Measurements from ENCODE around the gene INF2.

Gene INF2

DNA sequence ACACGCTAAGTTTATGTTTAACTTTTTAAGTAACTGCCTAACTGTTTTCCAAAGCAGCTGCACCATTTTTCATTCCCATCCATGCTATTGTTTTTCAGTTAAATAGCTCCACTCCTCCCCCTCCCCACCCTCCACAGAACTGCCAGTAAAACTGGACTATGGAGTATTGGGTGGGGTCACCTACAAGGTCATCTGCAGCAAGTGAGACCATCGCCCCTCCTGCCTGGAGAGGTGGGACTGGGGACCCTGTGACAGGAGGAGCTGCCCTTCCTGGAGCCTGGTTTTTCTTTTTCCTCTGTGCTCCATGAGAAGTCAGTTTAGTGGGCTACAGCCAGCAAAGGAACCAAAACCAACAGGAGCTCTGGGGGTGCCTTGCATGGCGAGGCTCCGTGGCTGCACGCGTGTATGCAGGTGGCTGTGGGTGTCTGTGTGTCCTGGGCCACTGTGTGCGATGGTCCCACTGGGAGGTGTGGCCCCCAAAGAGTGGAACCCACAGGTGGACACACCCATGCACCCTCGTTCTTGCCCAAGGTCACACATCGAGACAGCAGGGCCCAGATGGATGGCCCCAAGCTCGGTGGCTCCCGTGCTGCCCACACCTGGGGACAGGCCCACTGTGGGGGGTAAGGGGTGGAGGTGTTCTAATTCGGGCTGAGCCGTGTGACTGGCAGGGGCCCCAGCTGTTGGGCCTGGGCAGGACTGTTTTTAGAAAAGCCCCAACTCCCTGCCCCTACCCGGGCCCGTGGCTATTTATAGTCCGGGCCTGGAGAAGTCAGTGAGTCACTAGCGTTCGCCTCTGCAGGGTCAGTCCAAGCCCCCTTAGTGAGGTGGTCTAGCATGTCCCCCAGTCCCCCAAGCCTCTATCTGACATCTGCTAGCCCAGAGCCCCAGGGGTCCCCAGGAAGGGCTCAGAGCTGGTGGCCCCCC, 32.4 kb downstream of the INF2 start:
- no peak for DNase-seq (ENCODE audit: low spot score)

DNA sequence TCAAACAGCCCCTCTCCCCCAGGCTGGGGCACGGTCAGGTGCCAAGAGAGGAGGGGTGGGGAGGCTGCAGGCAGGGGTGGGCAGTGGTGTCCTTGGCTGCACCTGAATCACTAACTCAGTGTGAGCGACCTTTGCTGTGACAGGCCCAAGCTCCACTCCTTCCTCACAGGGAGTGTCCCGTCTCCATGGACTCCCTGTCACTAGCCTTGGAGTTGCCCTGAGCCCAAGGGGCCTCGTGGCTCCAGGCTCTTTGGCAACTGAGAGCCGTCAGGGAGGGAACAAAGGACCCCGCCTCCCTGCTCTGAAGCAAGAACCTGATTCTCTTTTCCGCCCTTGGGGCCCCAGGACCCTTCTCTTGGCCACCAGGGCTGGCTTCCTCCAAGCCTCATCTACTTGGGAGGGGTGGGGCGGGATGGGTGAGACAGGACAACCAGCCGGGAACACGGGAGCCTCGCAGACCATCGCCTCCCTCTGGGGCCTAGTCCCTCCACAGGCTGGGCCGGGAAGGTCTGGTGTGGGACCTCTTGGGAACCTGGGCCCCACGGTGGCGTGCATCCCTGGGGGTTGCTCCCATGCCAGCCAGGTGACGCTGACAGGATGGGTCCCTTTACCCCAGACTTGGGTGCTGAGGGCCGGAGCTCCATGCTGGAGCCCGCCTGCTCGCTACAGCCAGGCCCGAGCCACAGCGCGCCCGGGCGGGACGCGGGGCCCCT, 33.7 kb downstream of the INF2 start:
- no peak for DNase-seq (ENCODE audit: low spot score)

DNA sequence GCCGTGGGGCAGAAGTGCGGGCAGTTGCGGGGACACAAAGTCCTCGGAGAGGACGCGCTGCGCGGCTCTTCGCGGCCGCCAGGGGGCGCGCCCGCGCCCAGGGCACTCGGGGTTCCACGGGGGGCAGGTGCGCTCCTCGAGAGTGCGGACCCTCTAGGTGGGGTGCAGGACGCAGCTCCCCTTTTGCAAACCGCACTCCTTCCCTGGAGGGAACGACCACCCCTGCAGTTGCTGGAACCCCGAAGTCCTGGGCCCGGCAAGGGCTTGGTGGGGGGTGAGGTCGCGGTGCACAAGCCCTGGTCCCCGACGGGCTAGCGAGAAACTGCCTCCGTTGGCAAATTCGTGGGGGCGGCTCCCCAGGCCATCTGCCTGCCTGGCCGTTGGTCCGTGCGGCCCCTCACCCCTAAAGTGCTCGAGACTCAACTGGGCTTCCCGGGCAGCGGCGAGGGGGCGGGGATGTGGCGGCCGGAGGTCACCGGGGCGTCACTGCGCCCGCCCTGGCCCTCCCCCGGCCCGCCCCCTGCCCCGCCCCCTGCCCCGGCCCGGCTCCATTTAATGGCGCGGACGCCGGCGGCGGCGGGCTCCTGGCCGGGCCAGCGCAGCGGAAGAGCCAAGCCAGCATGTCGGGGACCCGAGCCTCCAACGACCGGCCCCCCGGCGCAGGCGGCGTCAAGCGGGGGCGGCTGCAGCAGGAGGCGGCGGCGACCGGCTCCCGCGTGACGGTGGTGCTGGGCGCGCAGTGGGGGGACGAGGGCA, 34.4 kb downstream of the INF2 start, which contains the start of gene ADSS1:
TSS of gene ADSS1 (plus strand) at position 579 of the 756 bp plus-strand sequence. CDS start at position 621, 42 bp downstream.
- peak; percentile 45 for DNase-seq (ENCODE audit: low spot score)

DNA sequence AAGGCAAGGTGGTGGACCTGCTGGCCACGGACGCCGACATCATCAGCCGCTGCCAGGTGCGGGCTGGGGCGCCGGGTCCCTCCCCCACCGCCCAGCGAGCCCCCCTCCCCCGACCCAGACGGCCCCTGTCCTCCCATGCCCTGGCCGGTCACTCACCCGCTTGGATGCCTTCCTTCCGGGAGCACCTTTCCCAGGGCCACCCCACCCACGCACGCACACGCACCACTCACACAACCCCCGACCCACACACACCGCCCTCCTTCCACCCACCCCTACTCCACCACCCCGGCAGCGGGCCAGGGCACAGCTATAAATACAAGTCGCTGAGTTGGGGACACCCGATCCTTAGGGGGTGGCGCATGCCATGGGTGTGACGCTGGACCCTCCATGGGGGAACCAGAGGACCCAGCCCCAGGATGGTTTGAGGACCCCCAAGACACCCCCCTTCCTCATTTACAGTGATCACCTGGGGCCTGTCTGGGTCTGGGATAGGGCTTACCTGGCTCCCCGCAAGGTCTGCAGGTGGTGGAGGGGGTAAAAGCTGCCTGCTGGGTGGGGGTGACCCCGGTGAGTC, 35.1 kb downstream of the INF2 start:
- peak; percentile 36 for DNase-seq (ENCODE audit: low spot score)

DNA sequence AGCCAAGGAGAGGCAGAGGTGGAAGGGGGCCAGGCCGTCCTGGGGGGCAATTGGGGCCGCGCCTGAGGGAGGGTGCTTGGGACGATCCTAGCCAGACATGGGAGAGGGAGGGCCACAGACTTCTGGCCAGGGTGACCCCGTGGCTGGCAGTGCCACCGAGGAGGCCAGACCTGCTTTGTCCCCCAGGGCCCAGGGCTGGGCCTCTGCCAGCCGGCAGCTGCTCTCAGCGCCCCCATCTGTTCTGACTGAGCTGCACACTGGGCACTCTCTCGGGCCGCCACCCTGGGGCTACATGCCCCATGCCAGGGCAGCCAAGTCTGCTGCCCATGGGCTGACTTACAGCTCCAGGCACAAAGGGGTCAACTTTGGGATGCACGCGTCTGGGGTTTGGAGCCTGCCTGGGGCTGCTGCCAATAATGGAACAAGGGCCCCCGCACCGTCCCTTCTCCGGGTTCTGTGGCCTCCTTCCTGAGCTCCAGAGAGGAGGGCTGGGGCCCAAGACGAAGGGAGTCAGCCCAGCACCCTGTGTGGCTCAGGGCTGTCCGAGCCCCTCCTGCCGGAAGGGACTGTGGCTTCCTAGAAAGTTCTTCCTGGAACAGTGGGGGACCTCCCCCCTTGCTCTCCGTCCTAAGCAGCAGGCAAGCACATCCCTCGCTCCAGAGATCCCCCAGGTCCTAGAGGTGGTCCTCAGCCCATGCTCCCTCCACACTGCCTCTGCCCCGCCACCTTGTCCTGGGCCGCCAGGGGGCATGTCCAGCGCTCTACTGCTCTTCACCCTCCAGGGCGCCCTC, 35.8 kb downstream of the INF2 start:
- DNase-seq (ENCODE audit: low spot score): peak; percentile 62

- no peak for DNase-seq (ENCODE audit: low spot score)
Observed at GRCh38 chr14:104725772-104726548, 36.5 kb downstream of the INF2 start.

GRCh38 chr14:104726600-104727451, 37.4 kb downstream of the INF2 start:
- no peak for DNase-seq (ENCODE audit: low spot score)

DNA sequence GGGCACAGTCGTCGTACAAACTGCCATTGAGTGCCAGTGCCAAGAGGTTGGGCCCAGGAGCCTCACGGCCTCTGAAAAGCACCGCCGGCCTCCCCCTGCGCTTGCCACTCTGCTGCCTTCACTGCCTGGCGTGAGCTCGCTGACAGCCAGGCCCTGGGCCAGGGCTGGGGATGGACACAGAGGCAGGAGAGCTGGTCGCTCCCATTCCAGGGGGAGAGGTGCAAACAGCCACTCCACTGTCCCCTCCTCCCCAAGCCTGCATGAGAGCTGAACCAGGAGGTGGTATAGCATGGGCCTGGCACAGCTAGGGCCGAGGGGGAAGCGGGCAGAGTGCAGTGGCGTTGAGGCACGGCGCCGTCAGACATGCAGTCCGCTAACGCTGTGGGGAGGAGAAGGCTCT, 39.2 kb downstream of the INF2 start:
- no peak for DNase-seq (ENCODE audit: low spot score)

GRCh38 chr14:104729176-104729834, 39.9 kb downstream of the INF2 start:
- peak; percentile 68 for DNase-seq (ENCODE audit: low spot score)

- peak; percentile 53 for DNase-seq (ENCODE audit: low spot score)
Observed at GRCh38 chr14:104729835-104730181, 40.4 kb downstream of the INF2 start.

DNA sequence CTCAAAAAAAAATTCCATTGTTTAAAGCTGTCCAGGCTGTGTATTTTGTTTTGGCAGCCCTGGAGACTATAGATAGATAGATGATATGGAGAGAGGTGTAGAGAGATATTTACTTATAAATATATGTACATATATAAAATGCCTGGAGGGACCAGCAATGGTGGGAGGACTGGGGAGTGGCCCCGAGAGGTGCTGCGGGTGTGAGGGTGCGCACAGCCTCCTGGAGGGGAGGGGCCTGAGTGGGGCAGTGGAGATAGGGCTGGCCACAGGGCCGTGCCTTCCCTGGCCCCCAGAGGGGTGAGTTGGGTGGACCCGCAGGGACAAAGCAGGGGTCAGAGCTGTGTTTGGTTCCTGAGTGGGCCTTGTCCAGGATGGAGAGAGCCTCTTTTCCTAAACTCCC, 41.1 kb downstream of the INF2 start:
- DNase-seq (ENCODE audit: low spot score): no peak

DNA sequence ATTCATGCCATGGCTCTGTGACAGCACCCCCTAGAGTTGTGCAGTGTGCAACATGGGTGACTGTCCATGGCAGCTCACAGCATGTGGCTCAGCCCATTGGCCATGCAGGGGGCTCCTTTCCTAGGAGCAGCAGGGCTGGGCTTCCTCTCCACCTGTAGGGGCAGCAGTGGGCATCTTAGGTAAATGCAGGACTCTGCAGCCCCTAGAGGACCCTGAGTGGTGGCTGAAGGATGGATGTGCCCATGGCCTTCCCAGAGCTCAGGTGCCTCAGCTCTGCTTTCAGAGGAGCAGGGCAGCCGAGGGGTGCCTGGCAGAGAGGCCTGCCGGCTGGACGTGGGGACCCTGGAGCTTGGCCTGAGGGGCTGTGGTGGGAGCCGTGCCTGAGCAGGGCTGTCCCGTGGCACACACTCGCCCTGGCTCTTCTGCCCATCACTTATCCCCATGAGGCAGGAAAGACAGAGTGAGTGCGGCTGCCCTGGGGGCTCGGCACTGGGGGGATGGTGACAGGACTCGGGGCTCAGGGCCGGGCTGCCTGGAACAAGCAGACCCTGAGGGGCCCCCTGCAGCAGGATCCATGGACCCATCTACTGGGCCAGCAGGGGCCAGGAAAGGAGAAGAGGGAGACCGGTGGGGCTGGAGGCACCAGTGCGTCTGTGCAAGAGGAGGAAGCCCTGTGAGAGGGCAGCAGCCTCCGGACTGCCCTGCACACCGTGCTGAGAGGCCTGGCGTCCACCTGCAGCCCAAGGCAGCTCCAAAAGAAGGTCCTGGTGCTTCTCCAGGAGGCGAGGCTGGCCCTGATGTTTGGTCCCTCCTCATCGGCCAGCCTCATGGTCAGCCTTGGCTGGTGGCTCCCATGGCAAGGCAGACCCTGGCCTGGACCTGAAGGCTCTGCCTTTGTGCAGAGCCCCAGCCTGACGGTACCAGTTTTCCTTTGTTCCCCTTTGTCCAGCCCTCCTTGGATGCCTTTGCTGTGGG, 42.2 kb downstream of the INF2 start:
- DNase-seq (ENCODE audit: low spot score): peak; percentile 58

GRCh38 chr14:104732355-104732804, 43.0 kb downstream of the INF2 start:
- DNase-seq (ENCODE audit: low spot score): no peak

DNA sequence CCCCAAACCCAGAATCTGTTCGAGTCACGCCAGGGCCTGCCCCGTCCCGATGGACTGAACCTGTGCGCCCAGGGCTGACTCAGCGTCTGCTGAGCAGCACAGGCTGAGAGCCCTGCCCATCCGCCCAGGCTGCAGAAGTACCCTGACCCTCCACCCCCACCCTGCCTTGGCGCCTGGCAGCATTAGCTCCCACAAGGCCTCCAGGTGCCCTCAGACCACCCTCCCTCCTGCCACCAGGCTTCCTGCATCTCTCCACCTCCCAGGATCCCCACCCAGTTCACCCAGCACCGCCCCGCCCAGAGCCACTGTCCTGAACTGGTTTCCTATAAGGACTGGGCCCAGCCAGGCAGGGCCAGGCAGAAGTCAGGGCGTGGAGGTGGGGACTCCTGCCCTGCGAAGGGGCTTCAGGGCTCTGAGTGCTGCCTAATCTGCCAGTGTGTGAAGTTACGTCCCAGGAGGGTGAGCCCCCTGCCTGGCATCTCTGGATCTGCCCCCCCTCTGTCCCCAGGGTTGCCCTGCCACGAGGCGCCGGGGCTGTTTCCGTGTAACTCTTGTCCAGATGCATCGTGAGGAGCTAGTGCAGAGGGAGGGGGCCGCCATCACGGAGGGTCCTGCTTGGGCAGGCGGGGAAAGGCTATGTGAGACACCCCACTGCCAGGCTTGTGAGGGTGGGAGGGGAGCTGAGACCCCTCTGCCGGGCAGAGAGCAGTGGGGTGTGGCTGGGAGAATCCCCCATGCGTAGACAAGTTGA, 43.7 kb downstream of the INF2 start:
- DNase-seq (ENCODE audit: low spot score): peak; percentile 47

- DNase-seq (ENCODE audit: low spot score): no peak
Observed at GRCh38 chr14:104734051-104734587, 44.7 kb downstream of the INF2 start.

GRCh38 chr14:104734601-104734990, 45.2 kb downstream of the INF2 start:
- DNase-seq (ENCODE audit: low spot score): no peak

All from SW480 (cell line).